Measurements from ENCODE around the gene LY6G6C. TPM values are rescaled to one million over a fixed set of nuclear protein-coding genes. Genes with fewer than 3 reads are reported as not detected.

LY6G6C gene
- total RNA-seq, 1 donor from 2014 or later = not detected

GRCh38 chr6:31691078-31691463 lies 30.5 kb downstream of the LY6G6C start:
- no peak overlapping the region for H3K27ac ChIP-seq

GRCh38 chr6:31690231-31691077 lies 31.1 kb downstream of the LY6G6C start:
- TF ChIP-seq, protein P1, sequence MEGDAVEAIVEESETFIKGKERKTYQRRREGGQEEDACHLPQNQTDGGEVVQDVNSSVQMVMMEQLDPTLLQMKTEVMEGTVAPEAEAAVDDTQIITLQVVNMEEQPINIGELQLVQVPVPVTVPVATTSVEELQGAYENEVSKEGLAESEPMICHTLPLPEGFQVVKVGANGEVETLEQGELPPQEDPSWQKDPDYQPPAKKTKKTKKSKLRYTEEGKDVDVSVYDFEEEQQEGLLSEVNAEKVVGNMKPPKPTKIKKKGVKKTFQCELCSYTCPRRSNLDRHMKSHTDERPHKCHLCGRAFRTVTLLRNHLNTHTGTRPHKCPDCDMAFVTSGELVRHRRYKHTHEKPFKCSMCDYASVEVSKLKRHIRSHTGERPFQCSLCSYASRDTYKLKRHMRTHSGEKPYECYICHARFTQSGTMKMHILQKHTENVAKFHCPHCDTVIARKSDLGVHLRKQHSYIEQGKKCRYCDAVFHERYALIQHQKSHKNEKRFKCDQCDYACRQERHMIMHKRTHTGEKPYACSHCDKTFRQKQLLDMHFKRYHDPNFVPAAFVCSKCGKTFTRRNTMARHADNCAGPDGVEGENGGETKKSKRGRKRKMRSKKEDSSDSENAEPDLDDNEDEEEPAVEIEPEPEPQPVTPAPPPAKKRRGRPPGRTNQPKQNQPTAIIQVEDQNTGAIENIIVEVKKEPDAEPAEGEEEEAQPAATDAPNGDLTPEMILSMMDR (IDR thresholded peaks at IDR 0.05) = no peak
- DNase-seq = no peak
- ATAC-seq = no peak
- Histone ChIP-seq H3K27me3 (no peaks in the 10 kb centered on the region), H3K27ac (no peak overlapping the region), H3K4me1 (no peaks in the 10 kb centered on the region), H3K9me3 (no peaks in the 10 kb centered on the region), H3K36me3 (peaks cover 97% of the 10 kb centered on the region), H3K4me3 (no peak overlapping the region)
- intact Hi-C loops (cut with DNase I) = loop anchor here (10.0 kb wide), 1 partner anchor 144 kb away; no protein-coding TSS in a partner anchor

More at GRCh38 chr6:31691078-31691463, 30.5 kb downstream of the LY6G6C start:
- H3K27me3 ChIP-seq = no peaks in the 10 kb centered on the region
- no peak overlapping the region for H3K4me3 ChIP-seq
- TF ChIP-seq, protein P1 (IDR thresholded peaks at IDR 0.05) = no peak
- H3K36me3 ChIP-seq = peaks cover 100% of the 10 kb centered on the region
- H3K4me1 ChIP-seq = no peaks in the 10 kb centered on the region
- no peaks in the 10 kb centered on the region for H3K9me3 ChIP-seq
- DNase-seq = no peak
- no peak for ATAC-seq
- intact Hi-C loops (cut with DNase I) = loop anchor here (10.0 kb wide), 1 partner anchor 144 kb away; no protein-coding TSS in a partner anchor

DNA sequence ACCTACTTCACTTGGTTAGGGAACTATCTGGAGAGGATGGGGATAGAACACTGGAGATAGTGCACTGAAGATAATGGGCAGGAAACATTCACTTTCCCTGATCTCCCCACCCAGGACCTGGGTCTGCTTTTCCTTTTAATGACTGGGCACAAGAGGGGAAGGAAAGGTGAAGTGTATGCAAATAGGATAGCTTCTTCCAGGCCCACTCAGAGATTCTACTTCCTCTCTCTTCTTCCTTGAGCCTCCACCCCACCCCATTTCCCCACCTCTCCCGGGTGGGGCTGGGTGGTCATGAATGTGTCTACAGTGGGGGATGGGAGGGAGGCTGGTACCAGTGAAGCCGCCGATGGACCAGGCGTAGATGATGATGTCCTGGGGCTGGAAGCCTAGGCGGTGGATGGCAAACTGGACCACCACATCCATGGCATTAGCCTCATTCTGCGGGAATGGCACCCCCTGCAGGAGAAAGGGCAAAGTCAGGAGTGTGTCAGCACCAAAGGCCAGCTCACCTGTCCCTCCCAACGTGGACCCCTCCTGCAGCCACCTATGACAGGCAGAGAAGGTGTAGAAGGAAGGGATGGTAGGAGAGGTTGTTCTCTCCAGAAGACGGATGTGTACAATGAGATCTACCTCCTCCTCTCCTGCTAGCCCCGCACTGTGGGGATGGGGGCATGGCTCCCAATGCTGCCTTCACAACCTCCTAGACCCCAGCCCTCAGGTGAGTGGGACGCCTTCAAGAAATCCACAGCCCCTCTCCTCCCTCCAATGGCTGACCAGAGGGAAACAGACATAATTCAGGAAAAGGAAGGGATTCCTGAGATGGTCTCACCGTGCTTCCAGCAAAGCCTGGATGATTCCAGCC lies 32.1 kb downstream of the LY6G6C start:
- DNase-seq (no peak), ATAC-seq (no peak)
- H3K27me3 ChIP-seq = no peaks in the 10 kb centered on the region
- no peaks in the 10 kb centered on the region for H3K9me3 ChIP-seq
- intact Hi-C loops (cut with DNase I) = loop anchor here (10.0 kb wide), 1 partner anchor 145 kb away; no protein-coding TSS in a partner anchor
- no peak overlapping the region for H3K27ac ChIP-seq
- TF ChIP-seq, protein P1 (IDR thresholded peaks at IDR 0.05) = peak; percentile 25
- H3K4me1 ChIP-seq = no peaks in the 10 kb centered on the region
- peaks cover 88% of the 10 kb centered on the region for H3K36me3 ChIP-seq
- no peak overlapping the region for H3K4me3 ChIP-seq

- TF ChIP-seq, protein P1 (IDR thresholded peaks at IDR 0.05) = no peak
- no peaks in the 10 kb centered on the region for H3K4me1 ChIP-seq
- intact Hi-C loops (cut with DNase I) = no loop called here
- H3K4me3 ChIP-seq = no peak overlapping the region
- H3K9me3 ChIP-seq = no peaks in the 10 kb centered on the region
- no peak for DNase-seq
- H3K27ac ChIP-seq = no peak overlapping the region
- no peaks in the 10 kb centered on the region for H3K27me3 ChIP-seq
- ATAC-seq = no peak
- H3K36me3 ChIP-seq = peaks cover 74% of the 10 kb centered on the region
Observed at GRCh38 chr6:31687860-31688693, 33.5 kb downstream of the LY6G6C start.

- no peak overlapping the region for H3K4me3 ChIP-seq
- peaks cover 3% of the 10 kb centered on the region for H3K4me1 ChIP-seq
- ATAC-seq (no peak), DNase-seq (no peak)
- intact Hi-C loops (cut with DNase I) = no loop called here
- H3K27me3 ChIP-seq = no peaks in the 10 kb centered on the region
- H3K9me3 ChIP-seq = no peaks in the 10 kb centered on the region
- H3K36me3 ChIP-seq = peaks cover 66% of the 10 kb centered on the region
- no peak overlapping the region for H3K27ac ChIP-seq
- TF ChIP-seq, protein P1 (IDR thresholded peaks at IDR 0.05) = no peak
Observed at GRCh38 chr6:31687321-31687720, 34.2 kb downstream of the LY6G6C start.
